GM12878 (cell line): ENCODE data around the gene CCDC85B. TPM values are rescaled to one million over a fixed set of nuclear protein-coding genes. Genes with fewer than 3 reads are reported as not detected.
A peak's percentile ranks its signal among the peaks of the same experiment; 100 is the strongest.

Source experiments
- BCL11A ChIP-seq: IDR thresholded peaks from 2 replicates; pipeline ENCODE4 v1.6.1; 2011; ENCODE audit warnings: low read depth, low read length
- CHD1 ChIP-seq: IDR thresholded peaks from 2 replicates; pipeline ENCODE4 v1.6.1; 2012; ENCODE audit warnings: low read depth, low read length, improper control_type of control experiment
- EED ChIP-seq: sonication (generic); IDR thresholded peaks from 2 replicates; pipeline ENCODE4 v1.6.1; 2016; ENCODE audit warnings: antibody characterized with exemption, low read depth
- ELK1 ChIP-seq: IDR thresholded peaks from 2 replicates; pipeline ENCODE4 v1.6.1; 2012; ENCODE audit warnings: low read depth, low read length, improper control_type of control experiment
- ESRRA ChIP-seq: IDR thresholded peaks from 2 replicates; pipeline ENCODE4 v1.6.1; 2012; ENCODE audit warnings: mild to moderate bottlenecking, low read length, improper control_type of control experiment
- EZH2 ChIP-seq: IDR thresholded peaks from 2 replicates; pipeline ENCODE4 v1.6.1; 2012; ENCODE audit warnings: low read depth, mild to moderate bottlenecking, control low read depth, inconsistent platforms, low read length, borderline replicate concordance; ENCODE audit not compliant: control insufficient read depth
- GATAD2B ChIP-seq: fragments of 450-650 bp; conservative IDR thresholded peaks from 2 replicates; pipeline ENCODE4 v1.6.1; 2017; ENCODE audit warnings: low read depth, mild to moderate bottlenecking, moderate library complexity
- MTA3 ChIP-seq: IDR thresholded peaks from 2 replicates; pipeline ENCODE4 v1.6.1; 2012; ENCODE audit warnings: low read length, inconsistent platforms, borderline replicate concordance
- NFYB ChIP-seq: IDR thresholded peaks from 2 replicates; pipeline ENCODE4 v1.6.1; 2011; ENCODE audit warnings: low read depth, mild to moderate bottlenecking, low read length, improper control_type of control experiment, moderate library complexity; ENCODE audit not compliant: insufficient read depth
- NKRF ChIP-seq: fragments of 450-650 bp; conservative IDR thresholded peaks from 2 replicates; pipeline ENCODE4 v1.6.1; 2017; ENCODE audit warnings: mild to moderate bottlenecking, moderate library complexity
- PBX3 ChIP-seq: IDR thresholded peaks from 2 replicates; pipeline ENCODE4 v1.6.1; 2011; ENCODE audit warnings: mild to moderate bottlenecking, low read depth, low read length, moderate library complexity; ENCODE audit not compliant: insufficient replicate concordance
- POLR2AphosphoS5 ChIP-seq: IDR thresholded peaks from 2 replicates; pipeline ENCODE4 v1.6.1; 2011; ENCODE audit warnings: mild to moderate bottlenecking, low read length, inconsistent platforms
- RB1 ChIP-seq: fragments of 450-650 bp; formaldehyde crosslinking; IDR thresholded peaks from 2 replicates; pipeline ENCODE4 v1.6.1; 2017; ENCODE audit warnings: mild to moderate bottlenecking, borderline replicate concordance
- SP1 ChIP-seq: IDR thresholded peaks from one replicate; pipeline ENCODE4 v1.6.1; 2011; ENCODE audit warnings: low read depth, low read length
- SRF ChIP-seq, 2 experiments: IDR thresholded peaks; 2 replicates each; pipeline ENCODE4 v1.6.1; 2011; ENCODE audit warnings: low read depth in 2 of 2, low read length in 2 of 2, mild to moderate bottlenecking in 1 of 2, moderate library complexity in 1 of 2
- STAT1 ChIP-seq: fragments of 450-650 bp; conservative IDR thresholded peaks from 2 replicates; pipeline ENCODE4 v1.6.1; 2014; ENCODE audit warnings: antibody characterized with exemption, mild to moderate bottlenecking
- TARDBP ChIP-seq: IDR thresholded peaks from 2 replicates; pipeline ENCODE4 v1.6.1; 2016; ENCODE audit warnings: borderline replicate concordance
- ZBTB4 ChIP-seq: fragments of 450-650 bp; formaldehyde crosslinking; IDR thresholded peaks from 2 replicates; pipeline ENCODE4 v1.4.0; 2022; ENCODE audit warnings: mild to moderate bottlenecking, moderate library complexity
- ZNF384 ChIP-seq: IDR thresholded peaks from 2 replicates; pipeline ENCODE4 v1.6.1; 2012; ENCODE audit warnings: low read depth, mild to moderate bottlenecking, low read length, improper control_type of control experiment, borderline replicate concordance
- polyA plus RNA-seq, 11 experiments: library from polyadenylated mRNA; depleted of rRNA in 4 of 11; unstranded in 6 of 11; stranded (reverse) in 5 of 11; fragments of >200 nt; fragmentation: Nextera tagmentation in 4 of 11; fragmentation: Illumina TruSeq in 1 of 11; extraction: Ambion mirVana in 4 of 11; extraction: Trizol in 1 of 11; gene quantifications; 1 replicate in 1 of 11; 2 replicates in 10 of 11; pipeline versions ENCODE4 v1.2.1 to v1.2.3, GENCODE V29; 2011 to 2016; ENCODE audit warnings: inconsistent platforms in 2 of 11, missing spikeins in 2 of 11, low read depth in 1 of 11
- total RNA-seq, 4 experiments: library from RNA; depleted of rRNA in 3 of 4; stranded (reverse); fragments of >200 nt in 3 of 4; fragmentation: Illumina TruSeq in 1 of 4; extraction: Trizol in 1 of 4; gene quantifications; 2 replicates each; pipeline versions ENCODE4 v1.2.1 to v1.2.3, GENCODE V29; 2013 to 2021

The CCDC85B gene
- total and polyA plus RNA-seq, 10 of the 15 experiments (the other 5 are each of a cell fraction or from before 2014, with no cell fraction given): 0.32 to 114 (median 49.5) TPM

- peak; percentile 46; the same call in 1 of the 2 replicates for TF ChIP-seq NKRF
- no peak for TF ChIP-seq ZNF384
- no peak for TF ChIP-seq RB1
- TF ChIP-seq NFYB: no peak
- no peak for TF ChIP-seq STAT1
- no peak for TF ChIP-seq ELK1
- TF ChIP-seq SP1: no peak
- TF ChIP-seq ZBTB4 (CRISPR knock-in tag): no peak
- TF ChIP-seq SRF (IDR thresholded peaks at IDR 0.05; ENCODE audit: low read depth in 2 of 2, low read length in 2 of 2): 0 out of 4 replicates have a peak, but pooled peaks of 1 of the 2 experiments have one; percentile 62
- TF ChIP-seq EZH2: no peak
- no peak for TF ChIP-seq PBX3
- no peak for TF ChIP-seq POLR2AphosphoS5
- peak; percentile 64 for TF ChIP-seq TARDBP
- TF ChIP-seq BCL11A: no peak
- TF ChIP-seq CHD1: no peak
- TF ChIP-seq EED: no peak
- TF ChIP-seq GATAD2B: peak; percentile 3
- TF ChIP-seq ESRRA: no peak
- no peak for TF ChIP-seq MTA3
Observed at GRCh38 chr11:65918211-65919140, 28.0 kb downstream of the CCDC85B start, which contains the start of gene C11orf68 (continued).
